Keratinocyte (primary cell): Measurements from ENCODE around the gene UROC1.

Source experiments
- CTCF ChIP-seq, 3 experiments: IDR thresholded peaks in 1 of 3; conservative IDR thresholded peaks in 1 of 3; optimal IDR thresholded peaks in 1 of 3; 2 replicates in 2 of 3; 3 replicates in 1 of 3; pipeline versions ENCODE3 to v1.5.1; 2011; ENCODE audit warnings: low read length in 3 of 3, mild to moderate bottlenecking in 3 of 3, moderate library complexity in 2 of 3, control low read depth in 1 of 3, inconsistent platforms in 1 of 3; ENCODE audit not compliant: insufficient read depth in 2 of 3; ENCODE audit errors: extremely low read depth in 1 of 3
- EZH2 ChIP-seq: IDR thresholded peaks from one replicate; pipeline ENCODE4 v1.6.1; 2012; ENCODE audit warnings: inconsistent platforms, mild to moderate bottlenecking, low read length, moderate library complexity

GRCh38 chr3:126459763-126460127 lies 57.8 kb downstream of the UROC1 start:
- TF ChIP-seq CTCF (optimal IDR thresholded peaks at IDR 0.05 in 1 of 3, IDR thresholded peaks at IDR 0.05 in 1 of 3, conservative IDR thresholded peaks at IDR 0.05 in 1 of 3; ENCODE audit: extremely low read depth in 1 of 3, insufficient read depth in 2 of 3, low read length in 3 of 3) (no peak), EZH2 (no peak)
